K562 (cell line): ENCODE results near the gene CACNA1A. TPM values are rescaled to one million over a fixed set of nuclear protein-coding genes. Genes with fewer than 3 reads are reported as not detected.

ENCODE experiments used
- ATAC-seq: fragments of 200-7000 bp; cut with Tn5 transposase; 3 replicates; pipeline ENCODE4 v1.9.1; 2020; ENCODE audit warnings: moderate library complexity
- BruUV-seq: library from RNA; stranded (reverse); fragments of 400-500 nt; replicated peaks from 2 replicates; lab custom pipeline; 2021; lab: Mats Ljungman, UMichigan
- CTCF ChIA-PET: fragments of 300-600 bp; formaldehyde crosslinking; extraction: SDS; loops from one replicate; lab custom pipeline; 2021; ENCODE audit warnings: low intra/inter-chr PET ratio; lab: Yijun Ruan, JAX
- POLR2A ChIA-PET: fragments of 300-600, 350-650 bp; sonication (Branson Sonifier 250); formaldehyde crosslinking; extraction: SDS; loops from one replicate; lab custom pipeline; 2021; ENCODE audit warnings: antibody characterized with exemption, inconsistent platforms; lab: Yijun Ruan, JAX
- DNase-seq, 4 experiments: peaks; one replicate each; pipeline versions ENCODE4 v3.0.0 to v3.0.0-alpha.2; 2011 to 2018; ENCODE audit warnings: low spot score in 3 of 4, mixed read lengths in 3 of 4; ENCODE audit errors: extremely low read depth in 1 of 4
- FAIRE-seq: peaks from 2 replicates; lab custom pipeline; 2011; peaks lifted over from hg19 to GRCh38; lab: Jason Lieb, UNC
- H2AFZ ChIP-seq: 2 replicates; pipeline ENCODE4 v1.6.0; 2011; ENCODE audit warnings: low read depth, low read length, control low read depth, inconsistent platforms
- H3K27ac ChIP-seq: fragments of 200-600 bp; 3 replicates; pipeline ENCODE4 v1.8.0; 2011; ENCODE audit warnings: low read depth, mild to moderate bottlenecking, control low read depth, inconsistent platforms, low read length, moderate library complexity, mixed read lengths; ENCODE audit errors: extremely low read depth
- H3K27me3 ChIP-seq, 2 experiments: fragments of 300-600 bp in 1 of 2; 2 replicates in 1 of 2; 3 replicates in 1 of 2; pipeline versions ENCODE4 v1.6.0 to v1.8.0; 2011; ENCODE audit warnings: inconsistent platforms in 2 of 2, low read length in 2 of 2, mild to moderate bottlenecking in 1 of 2, mixed read lengths in 1 of 2, moderate library complexity in 1 of 2; ENCODE audit not compliant: control insufficient read depth in 2 of 2, insufficient read depth in 2 of 2
- H3K36me3 ChIP-seq: fragments of 300-600 bp; 3 replicates; pipeline ENCODE4 v1.8.0; 2011; ENCODE audit warnings: mild to moderate bottlenecking, low read length, inconsistent platforms; ENCODE audit not compliant: control insufficient read depth, insufficient read depth
- H3K4me1 ChIP-seq, 2 experiments: fragments of 200-600 bp in 1 of 2; replicated peaks in 1 of 2; 2 replicates in 1 of 2; 3 replicates in 1 of 2; pipeline versions ENCODE4 v1.5.1 to v1.8.0; 2011; ENCODE audit warnings: inconsistent platforms in 2 of 2, low read length in 2 of 2, mild to moderate bottlenecking in 1 of 2, mixed read lengths in 1 of 2, moderate library complexity in 1 of 2; ENCODE audit not compliant: control insufficient read depth in 2 of 2, insufficient read depth in 2 of 2
- H3K4me2 ChIP-seq: 2 replicates; pipeline ENCODE4 v1.6.1; 2011; ENCODE audit warnings: low read length, control low read depth, inconsistent platforms, mixed read lengths; ENCODE audit not compliant: insufficient read depth
- H3K4me3 ChIP-seq: fragments of 200-600 bp; sonication (generic), shearing (Covaris generic); 2 replicates; pipeline ENCODE4 v1.5.1; 2016; ENCODE audit warnings: control low read depth, inconsistent platforms
- H3K79me2 ChIP-seq: fragments of 200-600 bp; 3 replicates; pipeline ENCODE4 v1.8.0; 2011; ENCODE audit warnings: low read length, inconsistent platforms; ENCODE audit not compliant: control insufficient read depth, insufficient read depth
- H3K9ac ChIP-seq, 2 experiments: 2 replicates each; pipeline versions ENCODE4 v1.6.0 to v1.6.1; 2011; ENCODE audit warnings: low read depth in 2 of 2, low read length in 2 of 2, control low read depth in 1 of 2, inconsistent platforms in 1 of 2, mild to moderate bottlenecking in 1 of 2, mixed read lengths in 1 of 2; ENCODE audit not compliant: insufficient read depth in 1 of 2
- H3K9me1 ChIP-seq: one replicate; pipeline ENCODE4 v1.6.0; 2011; ENCODE audit warnings: inconsistent platforms, mild to moderate bottlenecking, low read length, moderate library complexity; ENCODE audit not compliant: control insufficient read depth, insufficient read depth
- H3K9me3 ChIP-seq: replicated peaks from 2 replicates; pipeline ENCODE4 v1.5.1; 2011; ENCODE audit warnings: low read depth, low read length, inconsistent platforms; ENCODE audit not compliant: control insufficient read depth, insufficient read depth
- H4K20me1 ChIP-seq: replicated peaks from 2 replicates; pipeline ENCODE4 v1.6.1; 2011; ENCODE audit warnings: low read length, inconsistent platforms, mixed read lengths; ENCODE audit not compliant: control insufficient read depth, insufficient read depth
- ADNP ChIP-seq: fragments of 200-800 bp; sonication (Bioruptor generic); IDR thresholded peaks from 2 replicates; pipeline ENCODE4 v1.6.1; 2016; ENCODE audit warnings: missing genetic modification characterization, missing compliant biosample characterization
- BCOR ChIP-seq: fragments of 450-650 bp; IDR thresholded peaks from 2 replicates; pipeline ENCODE4 v1.6.1; 2016
- FOSL1 ChIP-seq: fragments of 200-800 bp; sonication (Bioruptor generic); conservative IDR thresholded peaks from 2 replicates; pipeline ENCODE4 v1.6.1; 2016; ENCODE audit warnings: missing genetic modification characterization, missing compliant biosample characterization
- FOXJ2 ChIP-seq: fragments of 200-800 bp; sonication (Bioruptor generic); IDR thresholded peaks from 2 replicates; pipeline ENCODE4 v1.6.1; 2016; ENCODE audit warnings: missing genetic modification characterization, missing compliant biosample characterization
- L3MBTL2 ChIP-seq: fragments of 450-650 bp; IDR thresholded peaks from 2 replicates; pipeline ENCODE4 v1.6.1; 2016; ENCODE audit warnings: mild to moderate bottlenecking, moderate library complexity
- NR2C1 ChIP-seq, 2 experiments: fragments of 450-650 bp; IDR thresholded peaks; 2 replicates each; pipeline ENCODE4 v1.6.1; 2017; ENCODE audit warnings: mild to moderate bottlenecking in 2 of 2, antibody characterized with exemption in 1 of 2, inconsistent platforms in 1 of 2, missing compliant biosample characterization in 1 of 2, missing genetic modification characterization in 1 of 2
- POLR2AphosphoS2 ChIP-seq: IDR thresholded peaks from 2 replicates; pipeline ENCODE4 v1.6.1; 2012; ENCODE audit warnings: low read length, improper control_type of control experiment
- RBM25 ChIP-seq: fragments of 200-400 bp; formaldehyde crosslinking; IDR thresholded peaks from 2 replicates; pipeline ENCODE4 v1.6.1; 2018; ENCODE audit warnings: low read length, low read depth, moderate library complexity; ENCODE audit not compliant: severe bottlenecking
- RFX7 ChIP-seq: fragments of 250-450 bp; sonication (Bioruptor Pico); IDR thresholded peaks from 2 replicates; pipeline ENCODE4 v1.5.1; 2021; ENCODE audit warnings: mild to moderate bottlenecking
- SLC30A9 ChIP-seq: fragments of 250-450 bp; sonication (Bioruptor Pico); IDR thresholded peaks from 2 replicates; pipeline ENCODE4 v1.8.0; 2022; ENCODE audit warnings: mild to moderate bottlenecking, moderate library complexity
- TCF7L2 ChIP-seq: fragments of 150-350 bp; IDR thresholded peaks from 2 replicates; pipeline ENCODE4 v1.6.1; 2016; ENCODE audit warnings: low read depth, mild to moderate bottlenecking, low read length, moderate library complexity
- THRB ChIP-seq: fragments of 450-650 bp; formaldehyde crosslinking; conservative IDR thresholded peaks from 2 replicates; pipeline ENCODE4 v1.4.0; 2022; ENCODE audit warnings: mild to moderate bottlenecking, missing genetic modification characterization
- ZNF121 ChIP-seq: sonication (generic); formaldehyde crosslinking; conservative IDR thresholded peaks from 2 replicates; pipeline ENCODE4 v1.8.0; 2022; ENCODE audit warnings: missing genetic modification reagents
- ZNF408 ChIP-seq: fragments of 250-450 bp; sonication (Bioruptor Pico); IDR thresholded peaks from 2 replicates; pipeline ENCODE4 v1.4.0; 2020; ENCODE audit warnings: low read depth, mild to moderate bottlenecking, moderate library complexity
- WGBS: fragments of 100-300 bp; shearing (Covaris generic); methylation state at CpG from one replicate; pipeline ENCODE4 v1.1.6; 2016; ENCODE audit warnings: low coverage, mixed read lengths; ENCODE audit not compliant: insufficient coverage; ENCODE audit errors: missing lambda C conversion rate; 5-methylcytosine and 5-hydroxymethylcytosine counted together
- in situ Hi-C: fragments of 300-500 bp; cut with MboI; formaldehyde crosslinking; loops from 4 replicates; pipeline ENCODE4 v1.15.0; 2018; ENCODE audit warnings: inconsistent platforms, mixed read lengths
- intact Hi-C: fragments of 100-400 bp; cut with micrococcal nuclease; formaldehyde crosslinking; loops from 2 replicates; pipeline ENCODE4 v1.14.2; 2022
- polyA plus RNA-seq, 8 experiments: library from polyadenylated mRNA; depleted of rRNA in 4 of 8; stranded (reverse) in 5 of 8; unstranded in 3 of 8; fragments of >200 nt; fragmentation: Nextera tagmentation in 2 of 8; fragmentation: Illumina TruSeq in 1 of 8; extraction: Ambion mirVana in 2 of 8; extraction: Trizol in 1 of 8; gene quantifications; 2 replicates each; pipeline versions ENCODE4 v1.2.1 to v1.2.3, GENCODE V29; 2011 to 2014; ENCODE audit warnings: inconsistent platforms in 1 of 8, missing spikeins in 1 of 8
- total RNA-seq, 7 experiments: library from RNA; depleted of rRNA in 6 of 7; stranded (reverse); fragments of >200 nt in 6 of 7; fragmentation: Illumina TruSeq in 2 of 7; extraction: Trizol in 2 of 7; gene quantifications; 2 replicates each; pipeline versions ENCODE4 v1.2.1 to v1.2.3, GENCODE V29; 2011 to 2021; ENCODE audit warnings: low replicate concordance in 1 of 7

Gene CACNA1A
- total and polyA plus RNA-seq, 9 of the 15 experiments (the other 6 are each of a cell fraction or from before 2014, with no cell fraction given): 0.03 to 0.20 (median 0.09) TPM; not detected in 1

- TF ChIP-seq FOSL1 (tag) (peak; percentile 45), L3MBTL2 (peak; percentile 52; the same call in 1 of the 2 replicates)
Measured at GRCh38 chr19:13160557-13160956, 345.7 kb downstream of the CACNA1A start (continued).

- FAIRE-seq (no peak), ATAC-seq (no peak), DNase-seq (no peak)
- Histone ChIP-seq H3K4me2 (no peak overlapping the region), H3K79me2 (peaks cover 19% of the 10 kb centered on the region), H3K27ac (no peak overlapping the region), H3K9ac (no peak overlapping the region), H3K4me1 (peaks cover 30 to 53% of the 10 kb centered on the region in 2 experiments), H3K27me3 (no peaks in the 10 kb centered on the region), H3K36me3 (no peaks in the 10 kb centered on the region; the same call in 1 of the 3 replicates), H2AFZ (no peak overlapping the region), H3K4me3 (no peak overlapping the region), H3K9me1 (no peaks in the 10 kb centered on the region), H4K20me1 (peaks cover 7% of the 10 kb centered on the region; the same call in 1 of the 2 replicates), H3K9me3 (no peaks in the 10 kb centered on the region)
- BruUV-seq: no TSS peak
- ChIA-PET POLR2A (no interaction called here), CTCF (no interaction called here)
- intact Hi-C loops (no loop called here), in situ Hi-C loops (no loop called here)
- peak; percentile 48 for TF ChIP-seq RBM25
- TF ChIP-seq SLC30A9 (CRISPR knock-in tag): no peak
- TF ChIP-seq TCF7L2: no peak
- TF ChIP-seq THRB (CRISPR knock-in tag): no peak
- no peak for TF ChIP-seq NR2C1 (IDR thresholded peaks at IDR 0.05)
- TF ChIP-seq NR2C1 (tag; IDR thresholded peaks at IDR 0.05): no peak
- no peak for TF ChIP-seq POLR2AphosphoS2
- TF ChIP-seq RFX7: no peak
- 0 out of 2 replicates have a peak, but pooled peaks have one; percentile 16 for TF ChIP-seq ADNP (tag)
- no peak for TF ChIP-seq FOXJ2 (tag)
- TF ChIP-seq ZNF408 (CRISPR knock-in tag): no peak
- TF ChIP-seq BCOR: peak; percentile 40; the same call in 1 of the 2 replicates
- peak; percentile 82 for TF ChIP-seq ZNF121 (CRISPR knock-in tag)
- WGBS: 80% methylated on average over 3 of the region's 3 CpGs
Measured at GRCh38 chr19:13159713-13160112, 346.6 kb downstream of the CACNA1A start.
